Measurements from ENCODE around the gene DAP.

DNA sequence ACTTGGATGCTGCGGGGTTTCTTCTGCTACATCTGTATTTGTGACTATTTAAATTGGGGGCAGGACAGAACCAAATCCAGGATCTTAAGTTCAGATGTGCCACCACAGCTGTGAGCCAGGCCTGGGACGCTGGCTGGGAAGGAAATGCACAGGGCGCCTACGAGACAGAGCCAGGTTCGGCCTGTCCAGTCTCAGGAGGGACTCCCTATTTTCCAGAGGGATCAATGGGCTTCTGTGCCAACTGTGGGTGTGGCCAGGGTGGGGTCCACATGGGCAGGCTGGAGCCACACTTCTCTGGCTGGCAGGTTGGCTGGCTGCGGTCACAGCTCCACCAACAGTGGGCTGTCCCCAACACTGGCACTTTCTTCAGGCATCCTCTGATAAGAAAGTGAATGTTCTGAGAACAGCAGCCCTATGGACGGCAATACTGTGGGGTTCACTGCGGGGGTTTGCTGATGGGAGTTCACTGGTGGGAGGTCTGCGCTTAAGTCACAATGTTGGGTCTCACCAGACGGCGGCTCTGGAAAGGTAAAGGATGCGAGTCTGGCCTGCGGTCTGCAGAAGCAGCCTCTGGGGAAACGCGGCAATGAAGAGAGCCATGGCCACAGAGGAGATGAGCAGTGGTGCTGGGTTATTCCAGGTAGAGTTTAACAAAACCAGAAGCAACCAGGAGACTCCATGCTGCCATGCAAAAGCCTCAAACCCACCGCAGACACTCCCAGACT lies 78.1 kb downstream of the DAP start:
- TF ChIP-seq, protein P1, sequence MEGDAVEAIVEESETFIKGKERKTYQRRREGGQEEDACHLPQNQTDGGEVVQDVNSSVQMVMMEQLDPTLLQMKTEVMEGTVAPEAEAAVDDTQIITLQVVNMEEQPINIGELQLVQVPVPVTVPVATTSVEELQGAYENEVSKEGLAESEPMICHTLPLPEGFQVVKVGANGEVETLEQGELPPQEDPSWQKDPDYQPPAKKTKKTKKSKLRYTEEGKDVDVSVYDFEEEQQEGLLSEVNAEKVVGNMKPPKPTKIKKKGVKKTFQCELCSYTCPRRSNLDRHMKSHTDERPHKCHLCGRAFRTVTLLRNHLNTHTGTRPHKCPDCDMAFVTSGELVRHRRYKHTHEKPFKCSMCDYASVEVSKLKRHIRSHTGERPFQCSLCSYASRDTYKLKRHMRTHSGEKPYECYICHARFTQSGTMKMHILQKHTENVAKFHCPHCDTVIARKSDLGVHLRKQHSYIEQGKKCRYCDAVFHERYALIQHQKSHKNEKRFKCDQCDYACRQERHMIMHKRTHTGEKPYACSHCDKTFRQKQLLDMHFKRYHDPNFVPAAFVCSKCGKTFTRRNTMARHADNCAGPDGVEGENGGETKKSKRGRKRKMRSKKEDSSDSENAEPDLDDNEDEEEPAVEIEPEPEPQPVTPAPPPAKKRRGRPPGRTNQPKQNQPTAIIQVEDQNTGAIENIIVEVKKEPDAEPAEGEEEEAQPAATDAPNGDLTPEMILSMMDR (conservative IDR thresholded peaks at IDR 0.05; ENCODE audit: low read depth, low read length), result no peak
- TF ChIP-seq EZH2 (IDR thresholded peaks at IDR 0.05; ENCODE audit: borderline replicate concordance, low read depth, low read length, poor library complexity, severe bottlenecking), result no peak

All from A673 (cell line).